IPS-NIHi11 (cell line): ENCODE data around the gene NBR1.
"Not testable (repeated sequence)": the region's sequence is repeated elsewhere in the genome, so short reads cannot be mapped to it uniquely, and the experiment has no call there.

Experiments
- DNase-seq: peaks from one replicate; pipeline ENCODE4 v3.0.0; 2012; ENCODE audit warnings: mixed read lengths, low spot score

The NBR1 gene

DNA sequence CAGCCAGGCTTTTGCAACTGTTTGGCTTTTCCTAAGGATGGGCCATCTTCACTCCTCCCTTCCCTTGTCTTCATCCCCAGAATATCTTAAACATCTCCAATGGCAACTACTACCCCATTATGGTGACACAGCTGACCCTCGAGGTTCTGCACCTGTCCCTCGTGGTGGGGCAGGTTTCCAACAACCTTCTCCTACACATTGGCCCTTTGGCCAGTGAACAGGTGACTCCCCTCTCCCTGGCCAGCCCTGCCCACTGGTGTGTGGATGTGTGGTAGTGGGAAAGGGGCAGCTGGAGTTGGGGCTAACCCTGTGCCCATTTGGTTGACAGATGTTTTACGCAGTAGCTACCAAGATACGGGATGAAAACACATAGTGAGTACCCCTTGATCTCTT is 45.4 kb downstream of the NBR1 start:
- no peak for DNase-seq

DNA sequence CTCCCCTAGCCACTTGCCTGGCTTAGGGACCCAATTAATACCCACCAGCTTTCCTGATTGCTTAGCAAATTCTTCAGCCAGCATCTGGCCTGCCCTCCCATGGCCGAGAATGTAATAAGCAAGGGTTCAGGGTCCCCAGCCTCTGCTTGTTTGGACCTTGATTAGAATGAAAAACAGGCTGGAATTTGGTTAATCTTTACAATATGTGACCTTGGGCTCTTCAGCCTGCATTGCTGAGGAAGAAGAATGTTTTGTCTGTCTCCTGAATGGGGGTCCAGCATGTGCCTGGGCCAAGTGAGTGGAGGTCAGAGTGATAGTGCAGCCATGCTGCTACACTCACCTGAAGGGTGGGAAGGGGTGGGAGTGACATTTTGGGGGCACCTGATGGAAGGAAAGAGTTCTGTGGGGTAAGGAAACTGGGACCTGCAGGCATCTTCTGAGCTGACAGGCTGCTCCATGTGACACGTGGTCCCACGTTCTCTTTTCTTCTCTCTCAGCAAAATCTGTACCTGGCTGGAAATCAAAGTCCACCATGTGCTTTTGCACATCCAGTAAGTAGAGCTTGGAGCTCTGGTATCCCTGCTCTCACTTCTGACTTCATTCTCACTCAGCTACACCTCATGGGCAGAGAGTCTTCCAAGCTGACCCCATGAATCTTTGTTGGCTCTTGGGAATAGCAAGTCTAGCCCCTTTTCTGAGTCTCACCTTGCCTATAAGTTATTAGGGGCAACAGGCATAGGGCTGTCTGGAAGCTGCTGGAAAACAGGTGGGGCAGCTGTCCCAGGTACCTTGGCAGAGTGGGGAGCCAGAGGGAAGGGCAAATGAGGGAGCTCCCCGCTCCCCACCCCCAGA is 46.0 kb downstream of the NBR1 start:
- DNase-seq, result no peak

DNA sequence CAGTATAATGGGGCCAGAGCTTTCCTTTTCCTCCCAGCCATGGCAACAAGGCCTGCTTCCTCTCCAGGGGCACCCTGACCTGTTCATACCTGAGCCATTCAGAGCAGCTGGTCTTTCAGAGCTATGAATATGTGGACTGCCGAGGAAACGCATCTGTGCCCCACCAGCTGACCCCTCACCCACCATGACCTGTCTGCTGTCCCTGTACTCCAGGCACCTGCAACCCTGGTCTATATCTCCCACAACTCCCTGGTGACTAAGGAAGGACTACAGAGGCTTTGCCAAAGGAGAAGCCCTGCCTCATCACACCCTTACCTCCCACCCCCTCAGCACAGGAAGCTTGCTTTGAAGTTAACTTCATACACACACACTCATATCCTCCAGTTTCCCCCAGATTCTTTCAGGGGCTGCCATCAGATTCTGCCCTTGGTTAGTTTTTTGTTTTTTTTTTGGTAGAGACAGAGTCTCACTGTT is 46.6 kb downstream of the NBR1 start:
- DNase-seq, result no peak

DNA sequence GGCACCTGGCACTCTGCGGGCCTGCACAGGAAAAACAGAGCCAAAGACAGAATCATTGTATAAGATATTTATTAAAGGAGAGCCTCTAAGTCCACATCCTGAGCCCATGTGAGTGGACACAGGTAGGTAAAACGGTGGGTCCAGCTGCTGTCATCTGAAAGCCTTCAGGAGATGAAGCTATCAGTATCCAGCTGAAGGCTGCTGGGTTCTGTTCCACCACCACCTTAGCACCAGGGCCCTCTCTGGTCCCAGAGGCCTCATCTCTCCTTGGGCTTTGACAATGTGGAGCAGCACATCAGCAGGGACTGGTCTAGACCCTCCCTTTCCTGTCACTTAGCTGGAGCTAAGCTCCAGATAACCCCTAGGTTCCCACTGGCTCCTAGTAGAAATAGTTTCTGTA is 48.0 kb downstream of the NBR1 start:
- no peak for DNase-seq

DNA sequence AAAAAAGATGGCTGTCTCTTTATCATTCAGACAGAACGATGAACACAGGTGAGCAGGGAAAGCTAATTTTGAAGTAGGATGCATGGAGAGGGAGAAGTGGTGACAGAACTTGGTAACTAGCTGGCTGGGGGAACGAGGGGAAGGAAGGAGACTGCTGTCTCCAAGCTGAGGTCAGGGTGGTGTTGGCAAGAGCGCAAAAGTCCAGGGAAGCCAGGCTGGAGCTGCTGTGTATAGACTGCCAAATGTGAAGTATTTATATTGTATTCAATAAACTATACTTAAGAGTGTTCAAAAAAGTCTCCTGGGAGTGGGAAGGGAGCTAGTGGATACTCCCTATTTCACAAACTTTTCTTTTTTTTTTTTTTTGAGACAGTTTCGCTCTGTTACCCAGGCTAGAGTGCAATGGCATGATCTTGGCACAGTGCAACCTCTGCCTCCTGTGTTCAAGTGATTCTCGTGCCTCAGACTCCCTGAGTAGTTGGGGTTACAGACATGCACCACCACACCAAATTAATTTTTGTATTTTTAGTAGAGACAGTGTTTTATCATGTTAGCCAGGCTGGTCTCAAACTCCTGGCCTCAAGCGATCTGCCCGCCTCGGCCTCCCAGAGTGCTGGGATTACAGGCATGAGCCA is 48.8 kb downstream of the NBR1 start:
- DNase-seq, result no peak

DNA sequence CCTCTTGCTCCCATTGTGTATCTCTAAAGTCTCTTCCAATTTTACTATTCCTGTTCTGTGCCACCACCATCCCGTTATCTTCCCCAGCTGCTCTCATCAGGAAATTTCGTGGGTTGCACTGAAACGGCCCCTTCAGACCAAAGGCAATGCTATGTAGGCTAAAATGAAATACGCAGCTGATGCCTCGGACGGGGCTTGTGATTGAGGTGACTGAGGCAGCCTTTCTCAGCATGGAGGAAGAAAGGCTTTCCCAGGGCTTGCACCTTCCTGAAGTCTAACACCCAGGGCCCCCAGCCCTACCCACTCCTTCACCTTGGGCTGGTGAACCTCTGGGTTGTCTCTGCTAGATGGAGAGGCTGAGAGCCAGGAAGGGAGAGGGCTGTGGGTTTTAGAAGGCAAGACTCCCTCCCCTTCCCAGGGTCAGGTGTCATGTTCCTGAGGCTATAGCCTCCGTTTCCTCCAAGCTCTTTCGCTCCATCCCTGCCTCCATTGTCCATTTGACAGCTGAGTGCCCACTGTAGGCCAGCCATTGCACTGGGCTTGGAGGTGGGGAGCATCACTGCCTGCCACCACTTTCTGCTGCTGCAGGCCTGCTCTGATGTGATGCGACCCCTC is 49.6 kb downstream of the NBR1 start:
- no peak for DNase-seq

DNA sequence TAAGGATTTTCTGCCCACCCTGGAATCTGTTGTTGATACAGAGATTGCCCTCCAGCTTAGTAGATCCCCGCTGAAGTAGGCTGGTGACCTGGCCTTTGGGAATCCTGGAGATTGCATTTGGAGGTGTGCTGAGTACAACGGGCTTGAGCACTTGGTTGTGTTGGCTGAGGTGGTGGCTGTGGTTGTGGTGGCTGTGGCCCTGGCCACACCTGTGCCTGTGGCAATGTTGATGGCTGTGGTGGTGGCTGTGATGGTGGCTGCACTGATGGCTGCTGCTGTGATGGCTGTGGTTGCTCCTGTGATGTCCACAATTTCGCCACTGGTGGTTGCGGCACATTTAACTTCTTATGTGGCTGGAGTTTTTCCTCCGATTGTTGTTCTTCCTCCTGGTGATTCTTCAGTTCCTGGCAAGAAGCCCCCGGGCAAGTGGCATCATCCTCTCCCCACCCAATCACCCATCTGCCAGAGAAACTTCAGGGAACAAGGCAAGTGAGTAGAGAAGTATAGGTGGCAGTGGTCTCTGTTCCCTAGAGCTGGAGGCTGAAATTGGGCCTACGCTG is 53.2 kb downstream of the NBR1 start:
- DNase-seq, result no peak

DNA sequence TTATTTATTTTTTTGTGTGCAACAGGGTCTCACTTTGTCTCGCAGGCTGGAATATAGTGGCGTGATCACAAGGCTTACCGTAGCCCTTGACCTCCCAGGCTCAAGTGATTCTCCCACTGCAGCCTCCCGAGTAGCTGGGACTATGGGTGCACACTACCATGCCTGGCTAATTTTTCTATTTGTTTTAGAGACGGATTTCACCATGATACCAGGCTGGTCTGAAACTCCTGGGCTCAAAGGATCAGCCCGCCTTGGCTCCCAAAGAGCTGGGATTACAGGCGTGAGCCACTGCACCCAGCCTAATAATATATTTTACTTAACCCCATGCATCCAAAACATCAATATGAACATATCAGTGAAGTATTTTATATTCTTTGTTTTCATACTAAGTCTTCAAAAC is 55.4 kb downstream of the NBR1 start:
- DNase-seq, result no peak

DNA sequence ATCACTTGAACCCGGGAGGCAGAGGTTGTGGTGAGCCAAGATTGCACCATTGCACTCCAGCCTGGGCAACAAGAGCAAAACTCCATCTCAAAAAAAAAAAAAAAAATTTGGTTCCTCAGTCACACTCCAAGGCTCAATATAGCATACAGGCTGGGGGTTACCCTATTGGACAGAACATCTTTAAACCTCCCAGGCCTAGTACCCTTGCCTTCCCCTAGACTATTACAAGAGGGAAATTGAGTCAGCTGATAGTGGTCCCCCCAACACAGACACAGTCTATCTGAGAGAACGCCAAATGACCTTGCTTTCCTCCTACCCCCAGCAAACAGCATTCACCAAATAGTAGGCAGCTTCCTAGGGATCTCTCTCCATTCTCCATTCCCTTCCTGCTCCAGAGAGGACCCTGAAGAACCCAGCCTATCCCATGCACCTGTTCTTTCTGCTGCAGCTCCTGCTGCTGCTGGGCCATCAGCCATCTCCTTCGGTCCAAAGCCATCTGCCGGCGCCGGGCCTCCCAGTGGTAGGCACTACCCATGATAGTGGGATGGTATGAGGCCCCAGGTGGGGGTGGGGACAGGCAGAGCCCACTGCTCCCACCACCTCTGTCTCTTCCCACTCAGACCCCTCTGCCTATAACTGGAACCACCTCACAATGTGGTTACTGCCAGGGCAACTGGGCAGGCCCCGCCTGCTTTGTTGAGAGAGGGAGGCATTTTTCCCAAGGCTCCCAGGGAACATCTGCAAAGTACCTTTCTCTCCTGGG is 57.2 kb downstream of the NBR1 start, which contains the start of gene CCDC200:
CCDC200 (minus strand) TSS at position 604 of the 763 bp plus-strand sequence; CDS start at position 535, 69 bp downstream.
- not testable (repeated sequence) for DNase-seq

DNA sequence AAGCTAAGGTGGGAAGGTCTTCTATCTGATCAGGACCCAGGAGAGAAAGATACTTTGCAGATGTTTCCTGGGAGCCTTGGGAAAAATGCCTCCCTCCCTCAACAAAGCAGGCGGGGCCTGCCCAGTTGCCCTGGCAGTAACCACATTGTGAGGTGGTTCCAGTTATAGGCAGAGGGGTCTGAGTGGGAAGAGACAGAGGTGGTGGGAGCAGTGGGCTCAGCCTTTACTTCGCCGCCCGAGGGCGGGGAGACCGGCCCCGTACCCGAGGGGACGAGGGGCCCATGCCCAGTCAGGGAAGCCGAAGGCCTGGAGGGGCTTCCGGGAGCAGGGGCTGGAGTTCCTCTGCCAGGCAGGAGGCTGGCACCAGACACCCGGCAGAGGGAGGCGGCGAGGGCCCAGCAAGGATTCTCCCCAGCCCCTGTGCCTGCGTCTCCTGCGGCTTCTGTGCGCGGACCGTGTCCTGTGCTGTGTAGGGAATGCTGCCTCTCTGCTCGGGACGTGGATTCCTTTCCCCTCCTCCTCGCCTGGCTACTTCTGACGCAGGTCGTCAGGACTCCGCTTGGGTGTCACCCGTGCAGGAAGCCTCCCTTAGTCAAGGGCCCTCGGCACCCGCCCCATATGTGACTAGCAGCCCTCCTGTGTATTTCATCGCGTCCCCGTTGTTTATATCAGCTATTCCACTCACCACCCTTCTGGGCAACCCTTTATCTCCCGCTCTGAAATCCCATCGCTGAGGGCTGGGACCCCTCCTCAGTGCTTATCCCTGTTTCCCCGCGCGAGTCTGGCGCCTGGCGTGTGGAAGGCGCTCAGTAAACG is 60.4 kb downstream of the NBR1 start:
- DNase-seq, result not testable (repeated sequence)

DNA sequence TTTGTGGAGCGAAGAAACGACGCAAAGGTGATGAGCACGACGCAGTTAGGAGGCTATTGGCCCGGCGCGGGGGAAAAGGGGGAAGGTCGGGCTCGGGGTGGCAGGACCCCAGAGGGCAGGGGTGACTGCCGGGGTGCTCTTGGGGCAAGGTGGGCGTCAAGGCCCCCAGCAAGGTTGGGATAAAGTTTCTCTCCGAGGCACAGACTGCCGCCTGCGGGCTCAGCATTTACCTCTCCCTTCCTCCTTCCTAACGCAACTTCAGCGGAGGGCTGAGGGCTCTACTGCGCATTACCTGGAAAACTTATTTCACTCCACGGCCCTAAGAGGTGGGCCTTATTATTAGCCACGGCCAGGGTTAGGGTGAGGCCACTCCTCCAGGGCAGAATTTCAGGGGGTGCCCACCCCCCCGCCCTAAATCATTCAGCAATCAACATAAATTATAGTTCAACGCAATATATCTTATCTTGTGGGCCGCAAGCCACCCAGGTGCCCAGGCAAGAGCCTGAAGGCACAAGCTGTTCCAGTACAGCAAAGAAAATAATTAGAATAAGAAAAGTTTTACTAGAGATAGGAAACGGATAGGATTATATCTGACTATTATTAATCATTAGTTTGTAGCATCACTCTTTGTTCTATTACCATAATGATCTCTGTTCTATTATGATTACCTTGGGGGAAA is 61.1 kb downstream of the NBR1 start:
- DNase-seq, result not testable (repeated sequence)

DNA sequence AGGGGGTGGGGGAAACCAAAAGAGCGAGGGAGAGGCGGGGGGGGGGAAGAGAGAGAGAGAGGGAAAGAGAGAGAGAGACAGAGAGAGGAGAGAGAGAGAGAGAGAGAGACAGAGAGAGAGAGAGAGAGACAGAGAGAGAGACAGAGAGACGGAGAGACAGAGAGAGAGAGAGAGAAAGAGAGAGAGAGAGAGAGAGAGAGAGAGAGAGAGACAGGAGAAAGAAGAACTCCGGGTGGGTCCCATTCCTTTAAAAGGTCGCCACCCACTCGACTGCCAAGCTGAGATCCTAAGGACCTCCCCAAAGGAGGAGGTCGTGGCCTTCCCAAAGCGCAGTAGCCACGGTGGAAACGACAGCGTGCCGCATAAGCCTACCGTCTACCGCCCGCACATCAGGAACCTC is 62.2 kb downstream of the NBR1 start:
- DNase-seq, result not testable (repeated sequence)

DNA sequence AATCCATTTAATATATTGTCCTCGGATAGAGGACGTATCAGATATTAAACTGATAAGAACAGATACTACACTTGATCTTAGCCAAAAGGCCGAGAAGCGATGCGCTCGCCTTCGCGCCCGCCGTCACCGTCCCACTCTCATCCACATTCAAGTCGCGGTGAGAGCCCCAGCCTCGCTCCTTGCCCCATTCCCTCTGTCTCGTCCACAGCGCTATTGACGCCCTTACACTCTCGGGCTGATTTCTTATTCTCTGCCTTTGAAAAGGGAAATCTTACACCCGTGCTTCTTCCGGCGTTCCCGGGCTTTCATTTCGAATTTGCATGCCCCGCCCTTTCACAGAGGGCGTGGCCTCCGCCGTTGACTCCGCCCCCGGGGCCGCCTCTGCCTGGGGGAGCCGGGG is 62.9 kb downstream of the NBR1 start, which contains the start of gene RNU2-1:
RNU2-1 (minus strand) TSS at position 101 of the 400 bp plus-strand sequence.
- DNase-seq, result not testable (repeated sequence)

DNA sequence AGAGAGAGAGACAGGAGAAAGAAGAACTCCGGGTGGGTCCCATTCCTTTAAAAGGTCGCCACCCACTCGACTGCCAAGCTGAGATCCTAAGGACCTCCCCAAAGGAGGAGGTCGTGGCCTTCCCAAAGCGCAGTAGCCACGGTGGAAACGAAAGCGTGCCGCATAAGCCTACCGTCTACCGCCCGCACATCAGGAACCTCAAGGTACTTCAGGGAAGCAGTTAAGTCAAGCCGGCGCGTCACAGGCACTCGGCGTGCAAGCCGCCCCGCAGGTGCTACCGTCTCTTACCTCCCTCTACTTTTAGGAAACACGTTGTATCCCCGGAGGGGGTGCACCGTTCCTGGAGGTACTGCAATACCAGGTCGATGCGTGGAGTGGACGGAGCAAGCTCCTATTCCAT is 68.6 kb downstream of the NBR1 start:
- not testable (repeated sequence) for DNase-seq

DNA sequence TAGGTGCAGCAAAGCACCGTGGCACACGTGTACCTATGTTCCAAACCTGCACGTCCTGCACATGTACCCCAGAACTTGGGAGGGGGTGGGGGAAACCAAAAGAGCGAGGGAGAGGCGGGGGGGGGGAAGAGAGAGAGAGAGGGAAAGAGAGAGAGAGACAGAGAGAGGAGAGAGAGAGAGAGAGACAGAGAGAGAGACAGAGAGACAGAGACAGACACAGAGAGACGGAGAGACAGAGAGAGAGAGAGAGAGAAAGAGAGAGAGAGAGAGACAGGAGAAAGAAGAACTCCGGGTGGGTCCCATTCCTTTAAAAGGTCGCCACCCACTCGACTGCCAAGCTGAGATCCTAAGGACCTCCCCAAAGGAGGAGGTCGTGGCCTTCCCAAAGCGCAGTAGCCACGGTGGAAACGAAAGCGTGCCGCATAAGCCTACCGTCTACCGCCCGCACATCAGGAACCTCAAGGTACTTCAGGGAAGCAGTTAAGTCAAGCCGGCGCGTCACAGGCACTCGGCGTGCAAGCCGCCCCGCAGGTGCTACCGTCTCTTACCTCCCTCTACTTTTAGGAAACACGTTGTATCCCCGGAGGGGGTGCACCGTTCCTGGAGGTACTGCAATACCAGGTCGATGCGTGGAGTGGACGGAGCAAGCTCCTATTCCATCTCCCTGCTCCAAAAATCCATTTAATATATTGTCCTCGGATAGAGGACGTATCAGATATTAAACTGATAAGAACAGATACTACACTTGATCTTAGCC is 69.8 kb downstream of the NBR1 start:
- not testable (repeated sequence) for DNase-seq

DNA sequence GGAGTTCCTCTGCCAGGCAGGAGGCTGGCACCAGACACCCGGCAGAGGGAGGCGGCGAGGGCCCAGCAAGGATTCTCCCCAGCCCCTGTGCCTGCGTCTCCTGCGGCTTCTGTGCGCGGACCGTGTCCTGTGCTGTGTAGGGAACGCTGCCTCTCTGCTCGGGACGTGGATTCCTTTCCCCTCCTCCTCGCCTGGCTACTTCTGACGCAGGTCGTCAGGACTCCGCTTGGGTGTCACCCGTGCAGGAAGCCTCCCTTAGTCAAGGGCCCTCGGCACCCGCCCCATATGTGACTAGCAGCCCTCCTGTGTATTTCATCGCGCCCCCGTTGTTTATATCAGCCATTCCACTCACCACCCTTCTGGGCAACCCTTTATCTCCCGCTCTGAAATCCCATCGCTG is 75.4 kb downstream of the NBR1 start:
- not testable (repeated sequence) for DNase-seq
